Naive thymus-derived CD4-positive, alpha-beta T cell (primary cell): ENCODE measurements around the gene BCL2L13. TPM values are rescaled to one million over a fixed set of nuclear protein-coding genes. Genes with fewer than 3 reads are reported as not detected.
A peak's percentile ranks its signal among the peaks of the same experiment; 100 is the strongest.

ENCODE experiments used
- ATAC-seq: fragments of 150-1000 bp; cut with Tn5 transposase; 2 replicates; pipeline ENCODE4 v1.10.0; 2021; ENCODE audit warnings: mild to moderate bottlenecking, moderate library complexity
- CTCF ChIA-PET: fragments of 350-600 bp; sonication (Branson Sonifier 250); formaldehyde crosslinking; loops from one replicate; lab custom pipeline; 2021; ENCODE audit warnings: antibody characterized with exemption; lab: Charles Lee
- POLR2A ChIA-PET: fragments of 350-600 bp; sonication (Branson Sonifier 250); formaldehyde crosslinking; loops from one replicate; lab custom pipeline; 2021; ENCODE audit warnings: antibody characterized with exemption, inconsistent platforms; lab: Charles Lee
- DNase-seq, 9 donors: peaks; one replicate each; pipeline versions ENCODE4 v3.0.0 to v3.0.0-alpha.2; 2020 to 2022; ENCODE audit warnings: mixed read lengths in 1 of 9
- H3K27ac ChIP-seq: one replicate; pipeline ENCODE4 v1.7.0; 2013; ENCODE audit warnings: mild to moderate bottlenecking, low read depth, low read length, moderate library complexity
- H3K27me3 ChIP-seq, 2 donors: one replicate each; pipeline ENCODE4 v1.7.0; 2013; ENCODE audit warnings: low read length in 2 of 2, mild to moderate bottlenecking in 2 of 2, moderate library complexity in 2 of 2; ENCODE audit not compliant: control insufficient read depth in 2 of 2, insufficient read depth in 2 of 2
- H3K36me3 ChIP-seq, 3 experiments: 1 replicate in 2 of 3; 2 replicates in 1 of 3; pipeline ENCODE4 v1.7.0; 2013; ENCODE audit warnings: low read length in 3 of 3, mild to moderate bottlenecking in 3 of 3, moderate library complexity in 1 of 3; ENCODE audit not compliant: insufficient read depth in 3 of 3, control insufficient read depth in 2 of 3
- H3K4me1 ChIP-seq, 2 donors: one replicate each; pipeline ENCODE4 v1.7.0; 2013; ENCODE audit warnings: low read length in 2 of 2, mild to moderate bottlenecking in 2 of 2, moderate library complexity in 1 of 2; ENCODE audit not compliant: control insufficient read depth in 2 of 2, insufficient read depth in 2 of 2
- H3K4me3 ChIP-seq: 2 replicates; pipeline ENCODE4 v1.7.0; 2013; ENCODE audit warnings: mild to moderate bottlenecking, low read length
- H3K9me3 ChIP-seq, 3 experiments: 1 replicate in 2 of 3; 2 replicates in 1 of 3; pipeline ENCODE4 v1.7.0; 2013; ENCODE audit warnings: low read length in 3 of 3; ENCODE audit not compliant: control insufficient read depth in 2 of 3
- H3K27ac Mint-ChIP-seq, 9 donors: one replicate each; pipeline ENCODE4 v1.8.0; 2020 to 2022; ENCODE audit warnings: mixed read lengths in 9 of 9, mild to moderate bottlenecking in 8 of 9, moderate library complexity in 5 of 9, inconsistent platforms in 2 of 9
- H3K27me3 Mint-ChIP-seq, 5 donors: one replicate each; pipeline ENCODE4 v1.8.0; 2021 to 2022; ENCODE audit warnings: mixed read lengths in 5 of 5, mild to moderate bottlenecking in 1 of 5
- H3K36me3 Mint-ChIP-seq, 5 donors: one replicate each; pipeline ENCODE4 v1.8.0; 2020 to 2022; ENCODE audit warnings: mixed read lengths in 5 of 5, mild to moderate bottlenecking in 3 of 5, inconsistent platforms in 1 of 5
- H3K4me1 Mint-ChIP-seq, 7 donors: one replicate each; pipeline ENCODE4 v1.8.0; 2020 to 2022; ENCODE audit warnings: mixed read lengths in 7 of 7, mild to moderate bottlenecking in 3 of 7, inconsistent platforms in 1 of 7
- H3K4me3 Mint-ChIP-seq, 10 donors: one replicate each; pipeline ENCODE4 v1.8.0; 2020 to 2022; ENCODE audit warnings: mild to moderate bottlenecking in 10 of 10, mixed read lengths in 10 of 10, moderate library complexity in 6 of 10, inconsistent platforms in 2 of 10
- H3K9me3 Mint-ChIP-seq, 11 donors: one replicate each; pipeline ENCODE4 v1.8.0; 2020 to 2022; ENCODE audit warnings: mixed read lengths in 11 of 11, mild to moderate bottlenecking in 4 of 11, inconsistent platforms in 1 of 11, moderate library complexity in 1 of 11
- intact Hi-C, 2 donors: fragments of 100-400 bp; cut with micrococcal nuclease; formaldehyde crosslinking; loops; one replicate each; pipeline ENCODE4 v1.15.1; 2023
- microRNA-seq: library from miRNA; unstranded; fragments of <30 nt; microRNA quantifications from one replicate; pipeline ENCODE4 v1.2.0, GENCODE V29; 2022; ENCODE audit warnings: borderline microRNAs expressed
- polyA plus RNA-seq, 2 donors: library from polyadenylated mRNA; unstranded; fragments of 300-500 nt; fragmentation: Illumina TruSeq; gene quantifications; one replicate each; pipeline ENCODE4 v1.2.3, GENCODE V29; 2021
- total RNA-seq, 6 experiments: library from RNA in 5 of 6; stranded (reverse) in 5 of 6; gene quantifications; 1 replicate in 5 of 6; 2 replicates in 1 of 6; pipeline ENCODE4 v1.2.3 and lab custom pipeline; 2021 to 2026

BCL2L13 gene
- total and polyA plus RNA-seq, 7 experiments from 2014 or later = 21.9 to 48.0 (median 33.0) TPM

DNA sequence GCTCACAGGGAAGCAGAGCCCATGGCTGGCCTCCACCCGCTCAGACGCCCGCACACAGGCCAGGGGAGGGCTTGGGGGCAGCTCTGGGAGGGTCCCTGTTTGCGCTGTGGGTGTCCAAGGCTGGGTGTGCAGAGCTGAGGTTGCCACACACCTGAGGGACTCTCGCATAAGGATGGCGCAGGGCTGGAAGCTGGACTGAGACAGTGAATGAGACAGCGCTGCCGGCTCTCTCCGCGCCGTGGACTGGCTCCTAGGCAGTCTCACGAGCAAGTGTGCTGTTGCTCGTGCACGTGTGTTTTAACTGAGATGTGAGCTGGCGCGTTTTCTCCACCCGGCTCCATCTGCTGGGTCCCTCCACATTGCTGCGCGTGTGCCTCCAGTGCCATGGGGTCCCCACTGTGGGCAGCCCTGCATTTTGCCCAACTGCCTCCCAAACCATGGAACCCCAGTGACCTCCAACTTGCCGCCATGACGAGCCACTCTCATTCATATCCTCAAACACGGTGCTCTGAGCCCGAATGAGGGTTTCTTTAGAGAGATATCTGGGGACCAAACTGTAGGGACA is 139.9 kb downstream of the BCL2L13 start:
- Mint-ChIP-seq H3K4me1 (peaks cover 38 to 76% (median 65%) of the 10 kb centered on the region in 7 donors), H3K36me3 (peaks cover 0 to 14% (median 3%) of the 10 kb centered on the region in 5 donors), H3K27me3 (no peaks in the 10 kb centered on the region), H3K9me3 (peaks cover 0 to 2% (median 0%) of the 10 kb centered on the region in 11 donors), H3K4me3 (peak overlapping the region; percentile 72 to 97 (median 95)), H3K27ac (peak overlapping the region; percentile 70 to 99 (median 96))
- POLR2A ChIA-PET = interaction anchor here (0.7 to 2.5 kb wide), 4 partner anchors 9 to 808 kb away, joined by 3 to 9 read pairs (median 4); no protein-coding TSS in a partner anchor
- DNase-seq = no peak
- Histone ChIP-seq H3K36me3 (no peaks in the 10 kb centered on the region), H3K4me1 (peaks cover 64 to 65% of the 10 kb centered on the region in 2 donors), H3K4me3 (peak overlapping the region; percentile 94), H3K9me3 (no peaks in the 10 kb centered on the region), H3K27me3 (no peaks in the 10 kb centered on the region), H3K27ac (peak overlapping the region; percentile 88)
- CTCF ChIA-PET = interaction anchor here (1.2 kb wide), 1 partner anchor 36 kb away, joined by 3 read pairs; no protein-coding TSS in a partner anchor
- no peak for ATAC-seq
- intact Hi-C loops = loop anchor here in 1 of 2 donors (5.0 kb wide), 1 partner anchor 621 kb away; the partner anchor contains the start of gene HDHD5

GRCh38 chr22:17779286-17780115 is 140.9 kb downstream of the BCL2L13 start:
- intact Hi-C loops = loop anchor here in 1 of 2 donors (5.0 kb wide), 1 partner anchor 622 kb away; the partner anchor contains the start of gene HDHD5
- Histone ChIP-seq H3K27ac (no peak overlapping the region), H3K27me3 (no peaks in the 10 kb centered on the region), H3K36me3 (no peaks in the 10 kb centered on the region), H3K4me1 (peaks cover 63% of the 10 kb centered on the region in 2 donors), H3K4me3 (no peak overlapping the region), H3K9me3 (no peaks in the 10 kb centered on the region)
- peak overlapping the region; percentile 58 to 97 (median 94) for H3K4me3 Mint-ChIP-seq
- H3K27me3 Mint-ChIP-seq = no peaks in the 10 kb centered on the region
- ATAC-seq (no peak), DNase-seq (no peak)
- POLR2A ChIA-PET = interaction anchor here (1.2 to 2.5 kb wide), 3 partner anchors 10 to 25 kb away, joined by 3 to 9 read pairs (median 3); no protein-coding TSS in a partner anchor
- CTCF ChIA-PET = interaction anchor here (0.6 to 1.2 kb wide), 4 partner anchors 8 to 297 kb away, joined by 3 read pairs; no protein-coding TSS in a partner anchor
- peaks cover 0 to 2% (median 0%) of the 10 kb centered on the region in 11 donors for H3K9me3 Mint-ChIP-seq
- peaks cover 0 to 14% (median 3%) of the 10 kb centered on the region in 5 donors for H3K36me3 Mint-ChIP-seq
- peak overlapping the region; percentile 28 to 89 (median 70) for H3K27ac Mint-ChIP-seq
- peaks cover 36 to 74% (median 65%) of the 10 kb centered on the region in 7 donors for H3K4me1 Mint-ChIP-seq

GRCh38 chr22:17780116-17780740 is 141.7 kb downstream of the BCL2L13 start:
- H3K27ac ChIP-seq = no peak overlapping the region
- CTCF ChIA-PET = interaction anchor here (0.7 to 1.2 kb wide), 2 partner anchors 8 to 296 kb away, joined by 3 read pairs; no protein-coding TSS in a partner anchor
- intact Hi-C loops = no loop called here
- Mint-ChIP-seq H3K9me3 (peaks cover 0 to 2% (median 0%) of the 10 kb centered on the region in 11 donors), H3K4me1 (peaks cover 32 to 67% (median 58%) of the 10 kb centered on the region in 7 donors), H3K27ac (peak overlapping the region; percentile 18 to 89 (median 49)), H3K36me3 (peaks cover 0 to 14% (median 3%) of the 10 kb centered on the region in 5 donors), H3K4me3 (peak overlapping the region in 9 of 10 donors; percentile 32 to 97 (median 95)), H3K27me3 (no peaks in the 10 kb centered on the region)
- H3K36me3 ChIP-seq = no peaks in the 10 kb centered on the region
- peaks cover 55 to 56% of the 10 kb centered on the region in 2 donors for H3K4me1 ChIP-seq
- POLR2A ChIA-PET = interaction anchor here (1.2 to 2.5 kb wide), 2 partner anchors 11 to 25 kb away, joined by 3 to 9 read pairs; no protein-coding TSS in a partner anchor
- no peak for ATAC-seq
- no peaks in the 10 kb centered on the region for H3K27me3 ChIP-seq
- H3K4me3 ChIP-seq = no peak overlapping the region
- H3K9me3 ChIP-seq = no peaks in the 10 kb centered on the region
- no peak for DNase-seq

Small RNAs within 50 kb of the gene (microRNA-seq; reads per million reads assigned to microRNA genes)
- not detected for gene MIR3198-1

Other genes starting within 250 kb of the BCL2L13 start
- gene SLC25A18, start 75.3 kb upstream of the BCL2L13 start, total RNA-seq = not detected
- under 1 TPM in 1 of 2 donors, not detected in 1; 0.08 TPM for gene SLC25A18, start 75.3 kb upstream of the BCL2L13 start, polyA plus RNA-seq
- gene ATP6V1E1, start 10.0 kb upstream of the BCL2L13 start, total RNA-seq = 100 to 1,000 TPM in 1 of 5 experiments, 10 to 100 TPM in 4; 51.0 to 101 (median 80.4) TPM
- gene ATP6V1E1, start 10.0 kb upstream of the BCL2L13 start, polyA plus RNA-seq = 100 to 1,000 TPM in 1 of 2 donors, 10 to 100 TPM in 1; 92.2 to 120 TPM
- gene BID, start 135.7 kb downstream of the BCL2L13 start, total RNA-seq = 10 to 100 TPM; 15.4 to 64.6 (median 21.9) TPM
- 10 to 100 TPM; 51.4 to 66.2 TPM for gene BID, start 135.7 kb downstream of the BCL2L13 start, polyA plus RNA-seq